Body of pancreas (tissue), 4 donors: ENCODE data around the gene GSG1L.

Experiments
- CTCF ChIP-seq, 7 experiments: fragments of 450-650 bp in 4 of 7; fragments of 200-600 bp in 3 of 7; sonication (generic) in 3 of 7; IDR thresholded peaks; one replicate each; pipeline ENCODE4 v1.5.1; 2016 to 2019; ENCODE audit warnings: antibody characterized with exemption in 7 of 7
- POLR2A ChIP-seq, 3 donors: fragments of 450-650 bp; IDR thresholded peaks; one replicate each; pipeline ENCODE4 v1.6.1; 2016; ENCODE audit warnings: antibody characterized with exemption in 3 of 3, mild to moderate bottlenecking in 2 of 3

- TF ChIP-seq CTCF (IDR thresholded peaks at IDR 0.05) (no peak), POLR2A (IDR thresholded peaks at IDR 0.05) (no peak)
Measured at GRCh38 chr16:27868180-27868579, 195.3 kb downstream of the GSG1L start.
